Neural progenitor cell (in vitro differentiated cells): Measurements from ENCODE around the gene BBS9. TPM values are rescaled to one million over a fixed set of nuclear protein-coding genes. Genes with fewer than 3 reads are reported as not detected.

Experiments used
- DNase-seq: peaks from one replicate; pipeline ENCODE4 v3.0.0-alpha.2; 2016; ENCODE audit warnings: low spot score
- H2AFZ ChIP-seq: fragments of 200-600 bp; sonication (generic); replicated peaks from 2 replicates; pipeline ENCODE4 v1.6.1; 2016; ENCODE audit warnings: antibody characterized with exemption
- H3F3A ChIP-seq: fragments of 200-600 bp; sonication (generic); 2 replicates; pipeline ENCODE4 v1.6.1; 2016; ENCODE audit warnings: antibody characterized with exemption, low read depth
- H3K27ac ChIP-seq: fragments of 200-600 bp; sonication (generic); 2 replicates; pipeline ENCODE4 v1.5.1; 2016; ENCODE audit warnings: mild to moderate bottlenecking
- H3K27me3 ChIP-seq: fragments of 200-600 bp; sonication (generic); 2 replicates; pipeline ENCODE4 v1.6.1; 2016; ENCODE audit warnings: mild to moderate bottlenecking, moderate library complexity
- H3K36me3 ChIP-seq: fragments of 200-600 bp; sonication (generic); 2 replicates; pipeline ENCODE4 v1.5.1; 2016
- H3K4me1 ChIP-seq: fragments of 200-600 bp; sonication (generic); 2 replicates; pipeline ENCODE4 v1.6.1; 2016; ENCODE audit warnings: mixed run types
- H3K4me2 ChIP-seq: fragments of 200-600 bp; sonication (generic); 2 replicates; pipeline ENCODE4 v1.6.1; 2016
- H3K4me3 ChIP-seq: fragments of 200-600 bp; sonication (generic); 2 replicates; pipeline ENCODE4 v1.5.1; 2016
- H3K79me2 ChIP-seq: fragments of 200-600 bp; sonication (generic); 2 replicates; pipeline ENCODE4 v1.6.1; 2016; ENCODE audit warnings: low read depth
- H3K9ac ChIP-seq: fragments of 200-600 bp; sonication (generic); 2 replicates; pipeline ENCODE4 v1.6.1; 2016
- H3K9me3 ChIP-seq: fragments of 200-600 bp; sonication (generic); 2 replicates; pipeline ENCODE4 v1.5.1; 2016; ENCODE audit warnings: low read depth
- H4K20me1 ChIP-seq: fragments of 200-600 bp; sonication (generic); 2 replicates; pipeline ENCODE4 v1.6.1; 2016; ENCODE audit warnings: low read depth
- H3K27ac Mint-ChIP-seq: 3 replicates; pipeline ENCODE4 v1.8.0; 2021; ENCODE audit warnings: mixed read lengths
- H3K27me3 Mint-ChIP-seq: 2 replicates; pipeline ENCODE4 v1.8.0; 2022; ENCODE audit warnings: low read depth, mild to moderate bottlenecking, inconsistent platforms, moderate library complexity, mixed read lengths; ENCODE audit not compliant: insufficient read depth
- H3K36me3 Mint-ChIP-seq: 3 replicates; pipeline ENCODE4 v1.8.0; 2021; ENCODE audit warnings: mixed read lengths
- H3K4me1 Mint-ChIP-seq: 3 replicates; pipeline ENCODE4 v1.8.0; 2021; ENCODE audit warnings: mixed read lengths
- H3K4me3 Mint-ChIP-seq: 3 replicates; pipeline ENCODE4 v1.8.0; 2021; ENCODE audit warnings: mild to moderate bottlenecking, moderate library complexity, mixed read lengths
- H3K9me3 Mint-ChIP-seq: 3 replicates; pipeline ENCODE4 v1.8.0; 2020; ENCODE audit warnings: mixed read lengths
- CTCF ChIP-seq: fragments of 200-600 bp; sonication (generic); IDR thresholded peaks from 2 replicates; pipeline ENCODE4 v1.5.1; 2017; ENCODE audit warnings: antibody characterized with exemption, mild to moderate bottlenecking
- EZH2 ChIP-seq: fragments of 200-600 bp; sonication (generic); IDR thresholded peaks from 2 replicates; pipeline ENCODE4 v1.6.1; 2017; ENCODE audit warnings: antibody characterized with exemption, mild to moderate bottlenecking, moderate library complexity
- EZH2phosphoT487 ChIP-seq: fragments of 200-600 bp; sonication (generic); IDR thresholded peaks from 2 replicates; pipeline ENCODE4 v1.6.1; 2017; ENCODE audit warnings: antibody characterized with exemption
- total RNA-seq: library from RNA; depleted of rRNA; stranded (reverse); fragments of >200 nt; gene quantifications from 2 replicates; pipeline ENCODE4 v1.2.3, GENCODE V29; 2015; ENCODE audit warnings: low replicate concordance

The BBS9 gene
- total RNA-seq, 1 donor from 2014 or later = 40.3 TPM

- H4K20me1 ChIP-seq = no peaks in the 10 kb centered on the region
- H2AFZ ChIP-seq = no peak overlapping the region
- H3K27me3 Mint-ChIP-seq = no peaks in the 10 kb centered on the region
- H3K9me3 ChIP-seq = no peaks in the 10 kb centered on the region
- no peaks in the 10 kb centered on the region for H3K79me2 ChIP-seq
- TF ChIP-seq EZH2phosphoT487 (no peak), EZH2 (no peak), CTCF (no peak)
- peaks cover 39% of the 10 kb centered on the region for H3K4me1 ChIP-seq
- no peak overlapping the region for H3K4me3 Mint-ChIP-seq
- H3K9ac ChIP-seq = no peak overlapping the region
- H3K27ac ChIP-seq = no peak overlapping the region
- no peak overlapping the region for H3K4me2 ChIP-seq
- H3K36me3 Mint-ChIP-seq = no peaks in the 10 kb centered on the region
- H3K27ac Mint-ChIP-seq = no peak overlapping the region
- DNase-seq = no peak
- no peaks in the 10 kb centered on the region for H3K9me3 Mint-ChIP-seq
- no peak overlapping the region for H3K4me3 ChIP-seq
- peaks cover 12% of the 10 kb centered on the region for H3F3A ChIP-seq
- H3K27me3 ChIP-seq = no peaks in the 10 kb centered on the region
- no peaks in the 10 kb centered on the region for H3K36me3 ChIP-seq
- peaks cover 7% of the 10 kb centered on the region for H3K4me1 Mint-ChIP-seq
These were observed 293.7 kb downstream of the BBS9 start for GRCh38 chr7:33422825-33423645.

GRCh38 chr7:33423646-33424020 is 294.3 kb downstream of the BBS9 start:
- Histone ChIP-seq H3K79me2 (no peaks in the 10 kb centered on the region), H3K4me2 (no peak overlapping the region), H3F3A (peaks cover 6% of the 10 kb centered on the region), H3K9me3 (no peaks in the 10 kb centered on the region), H3K27me3 (no peaks in the 10 kb centered on the region), H3K27ac (no peak overlapping the region), H3K4me1 (peaks cover 33% of the 10 kb centered on the region), H4K20me1 (no peaks in the 10 kb centered on the region), H3K36me3 (no peaks in the 10 kb centered on the region), H3K9ac (no peak overlapping the region), H2AFZ (no peak overlapping the region), H3K4me3 (no peak overlapping the region)
- Mint-ChIP-seq H3K36me3 (no peaks in the 10 kb centered on the region), H3K4me3 (no peak overlapping the region), H3K4me1 (peaks cover 2% of the 10 kb centered on the region), H3K27me3 (no peaks in the 10 kb centered on the region), H3K9me3 (no peaks in the 10 kb centered on the region), H3K27ac (no peak overlapping the region)
- TF ChIP-seq EZH2 (no peak), CTCF (peak; percentile 69)
- peak; percentile 30 for DNase-seq

GRCh38 chr7:33425395-33425794 is 296.0 kb downstream of the BBS9 start:
- H3K27ac Mint-ChIP-seq = no peak overlapping the region
- no peaks in the 10 kb centered on the region for H3K27me3 Mint-ChIP-seq
- Histone ChIP-seq H3K9me3 (no peaks in the 10 kb centered on the region), H4K20me1 (no peaks in the 10 kb centered on the region), H3K4me3 (no peak overlapping the region), H3K27me3 (no peaks in the 10 kb centered on the region), H3F3A (no peaks in the 10 kb centered on the region), H3K4me1 (peaks cover 23% of the 10 kb centered on the region), H2AFZ (no peak overlapping the region), H3K9ac (no peak overlapping the region), H3K4me2 (no peak overlapping the region), H3K79me2 (no peaks in the 10 kb centered on the region), H3K36me3 (no peaks in the 10 kb centered on the region), H3K27ac (no peak overlapping the region)
- H3K36me3 Mint-ChIP-seq = no peaks in the 10 kb centered on the region
- no peaks in the 10 kb centered on the region for H3K9me3 Mint-ChIP-seq
- TF ChIP-seq EZH2phosphoT487 (no peak), CTCF (no peak), EZH2 (no peak)
- H3K4me1 Mint-ChIP-seq = no peaks in the 10 kb centered on the region
- no peak overlapping the region for H3K4me3 Mint-ChIP-seq
- no peak for DNase-seq
